Natural killer cell treated with Interleukin-12 subunit alpha and Interleukin-12 subunit beta and Interleukin-15 and Interleukin-18, amount 100 ng/mL, for 72 hours (primary cell): ENCODE results near the gene SIAH1. TPM values are rescaled to one million over a fixed set of nuclear protein-coding genes. Genes with fewer than 3 reads are reported as not detected.
"Not testable (repeated sequence)": the region's sequence is repeated elsewhere in the genome, so short reads cannot be mapped to it uniquely, and the experiment has no call there.

Experiments used
- ATAC-seq, 2 donors: fragments of 150-1000 bp; cut with Tn5 transposase in 1 of 2; sonication (Bioruptor Pico), chemical (Tn5 transposase) in 1 of 2; 2 replicates each; pipeline ENCODE4 v1.10.0; 2021
- DNase-seq: peaks from one replicate; pipeline ENCODE4 v3.0.0; 2022; ENCODE audit warnings: low spot score
- H3K27ac Mint-ChIP-seq, 2 donors: 1 replicate in 1 of 2; 2 replicates in 1 of 2; pipeline ENCODE4 v1.8.0; 2022; ENCODE audit warnings: mixed read lengths in 2 of 2, mild to moderate bottlenecking in 1 of 2, moderate library complexity in 1 of 2
- H3K27me3 Mint-ChIP-seq, 2 donors: 1 replicate in 1 of 2; 2 replicates in 1 of 2; pipeline ENCODE4 v1.8.0; 2022; ENCODE audit warnings: mixed read lengths in 2 of 2
- H3K36me3 Mint-ChIP-seq: one replicate; pipeline ENCODE4 v1.8.0; 2022; ENCODE audit warnings: mixed read lengths
- H3K4me1 Mint-ChIP-seq, 2 donors: 1 replicate in 1 of 2; 2 replicates in 1 of 2; pipeline ENCODE4 v1.8.0; 2022; ENCODE audit warnings: low read depth in 2 of 2, mixed read lengths in 2 of 2, mild to moderate bottlenecking in 1 of 2
- H3K4me3 Mint-ChIP-seq: one replicate; pipeline ENCODE4 v1.8.0; 2022; ENCODE audit warnings: mixed read lengths
- H3K9me3 Mint-ChIP-seq: 2 replicates; pipeline ENCODE4 v1.8.0; 2022; ENCODE audit warnings: mixed read lengths
- total RNA-seq, 2 donors: library from RNA; stranded (reverse); gene quantifications; one replicate each; pipeline ENCODE4 v1.2.3, GENCODE V29; 2022

Gene SIAH1
- total RNA-seq, 2 donors from 2014 or later = 21.0 to 25.7 TPM

GRCh38 chr16:48409839-48410632, 24.8 kb upstream of the SIAH1 start:
- H3K27me3 Mint-ChIP-seq = peaks cover 0 to 3% of the 10 kb centered on the region in 2 donors
- ATAC-seq (no peak), DNase-seq (no peak)
- H3K4me3 Mint-ChIP-seq = no peak overlapping the region
- H3K9me3 Mint-ChIP-seq = no peaks in the 10 kb centered on the region
- no peak overlapping the region for H3K27ac Mint-ChIP-seq
- peaks cover 6% of the 10 kb centered on the region in 2 donors for H3K4me1 Mint-ChIP-seq
- no peaks in the 10 kb centered on the region for H3K36me3 Mint-ChIP-seq

GRCh38 chr16:48408688-48409087, 23.5 kb upstream of the SIAH1 start:
- Mint-ChIP-seq H3K9me3 (no peaks in the 10 kb centered on the region), H3K27ac (no peak overlapping the region), H3K36me3 (no peaks in the 10 kb centered on the region), H3K27me3 (peaks cover 0 to 3% of the 10 kb centered on the region in 2 donors), H3K4me1 (peaks cover 2 to 3% of the 10 kb centered on the region in 2 donors), H3K4me3 (no peak overlapping the region)
- ATAC-seq = no peak
- no peak for DNase-seq

GRCh38 chr16:48405907-48406306, 20.7 kb upstream of the SIAH1 start:
- H3K9me3 Mint-ChIP-seq = no peaks in the 10 kb centered on the region
- no peak for DNase-seq
- H3K4me3 Mint-ChIP-seq = no peak overlapping the region
- peaks cover 0 to 9% of the 10 kb centered on the region in 2 donors for H3K4me1 Mint-ChIP-seq
- no peaks in the 10 kb centered on the region for H3K36me3 Mint-ChIP-seq
- ATAC-seq = no peak
- H3K27ac Mint-ChIP-seq = no peak overlapping the region
- H3K27me3 Mint-ChIP-seq = no peaks in the 10 kb centered on the region

- Mint-ChIP-seq H3K4me1 (peaks cover 0 to 7% of the 10 kb centered on the region in 2 donors), H3K4me3 (no peak overlapping the region), H3K9me3 (no peaks in the 10 kb centered on the region), H3K27ac (peak overlapping the region in 1 of 2 donors; percentile 37), H3K27me3 (no peaks in the 10 kb centered on the region), H3K36me3 (no peaks in the 10 kb centered on the region)
- no peak for DNase-seq
- no peak for ATAC-seq
Observed at GRCh38 chr16:48405153-48405552, 19.9 kb upstream of the SIAH1 start.

- H3K4me1 Mint-ChIP-seq, H3K4me3 Mint-ChIP-seq, H3K27ac Mint-ChIP-seq, H3K36me3 Mint-ChIP-seq, ATAC-seq, H3K27me3 Mint-ChIP-seq, DNase-seq, H3K9me3 Mint-ChIP-seq: not testable (repeated sequence)
Observed at GRCh38 chr16:48402547-48402946, 17.3 kb upstream of the SIAH1 start.

- Mint-ChIP-seq H3K27me3 (no peaks in the 10 kb centered on the region), H3K27ac (no peak overlapping the region), H3K4me1 (peaks cover 4 to 5% of the 10 kb centered on the region in 2 donors), H3K9me3 (no peaks in the 10 kb centered on the region), H3K36me3 (no peaks in the 10 kb centered on the region), H3K4me3 (no peak overlapping the region)
- DNase-seq (no peak), ATAC-seq (no peak)
Observed at GRCh38 chr16:48395375-48395774, 10.2 kb upstream of the SIAH1 start.

- ATAC-seq (no peak), DNase-seq (no peak)
- Mint-ChIP-seq H3K9me3 (no peaks in the 10 kb centered on the region), H3K36me3 (no peaks in the 10 kb centered on the region), H3K27me3 (no peaks in the 10 kb centered on the region), H3K27ac (no peak overlapping the region), H3K4me3 (no peak overlapping the region), H3K4me1 (peaks cover 4 to 5% of the 10 kb centered on the region in 2 donors)
Observed at GRCh38 chr16:48394355-48394703, 9.1 kb upstream of the SIAH1 start.

- no peak for DNase-seq
- Mint-ChIP-seq H3K4me3 (no peak overlapping the region), H3K36me3 (no peaks in the 10 kb centered on the region), H3K4me1 (peaks cover 4 to 5% of the 10 kb centered on the region in 2 donors), H3K27me3 (no peaks in the 10 kb centered on the region), H3K9me3 (no peaks in the 10 kb centered on the region), H3K27ac (peak overlapping the region in 1 of 2 donors; percentile 7)
- no peak for ATAC-seq
Observed at GRCh38 chr16:48393485-48394354, 8.5 kb upstream of the SIAH1 start.

GRCh38 chr16:48392407-48392806, 7.2 kb upstream of the SIAH1 start:
- ATAC-seq = no peak
- H3K36me3 Mint-ChIP-seq = no peaks in the 10 kb centered on the region
- no peak for DNase-seq
- H3K4me3 Mint-ChIP-seq = no peak overlapping the region
- no peaks in the 10 kb centered on the region for H3K27me3 Mint-ChIP-seq
- no peak overlapping the region for H3K27ac Mint-ChIP-seq
- H3K4me1 Mint-ChIP-seq = peaks cover 4 to 5% of the 10 kb centered on the region in 2 donors
- H3K9me3 Mint-ChIP-seq = no peaks in the 10 kb centered on the region

GRCh38 chr16:48386559-48387312, 1.5 kb upstream of the SIAH1 start:
- no peaks in the 10 kb centered on the region for H3K9me3 Mint-ChIP-seq
- DNase-seq (no peak), ATAC-seq (no peak)
- no peaks in the 10 kb centered on the region for H3K36me3 Mint-ChIP-seq
- H3K4me3 Mint-ChIP-seq = peak overlapping the region; percentile 22
- peak overlapping the region in 1 of 2 donors; percentile 80 for H3K27ac Mint-ChIP-seq
- no peaks in the 10 kb centered on the region for H3K27me3 Mint-ChIP-seq
- H3K4me1 Mint-ChIP-seq = peaks cover 8 to 20% of the 10 kb centered on the region in 2 donors

- peak overlapping the region; percentile 66 to 84 for H3K27ac Mint-ChIP-seq
- peak; percentile 69 to 74 for ATAC-seq
- peak; percentile 63 for DNase-seq
Observed at GRCh38 chr16:48384520-48385252, 527 bp downstream of the SIAH1 start.

GRCh38 chr16:48383877-48384519, 1.2 kb downstream of the SIAH1 start:
- H3K27me3 Mint-ChIP-seq = no peaks in the 10 kb centered on the region
- no peaks in the 10 kb centered on the region for H3K9me3 Mint-ChIP-seq
- no peaks in the 10 kb centered on the region for H3K36me3 Mint-ChIP-seq
- no peak for ATAC-seq
- peaks cover 24 to 43% of the 10 kb centered on the region in 2 donors for H3K4me1 Mint-ChIP-seq
- peak overlapping the region; percentile 84 for H3K4me3 Mint-ChIP-seq
- no peak for DNase-seq
- H3K27ac Mint-ChIP-seq = peak overlapping the region; percentile 66 to 84

More at GRCh38 chr16:48384520-48385252, 527 bp downstream of the SIAH1 start:
- Mint-ChIP-seq H3K27me3 (no peaks in the 10 kb centered on the region), H3K9me3 (no peaks in the 10 kb centered on the region), H3K4me1 (peaks cover 18 to 36% of the 10 kb centered on the region in 2 donors), H3K4me3 (peak overlapping the region; percentile 93), H3K36me3 (no peaks in the 10 kb centered on the region)
